Measurements from ENCODE around the gene THRSP. TPM values are rescaled to one million over a fixed set of nuclear protein-coding genes. Genes with fewer than 3 reads are reported as not detected.

THRSP gene
- 0.09 TPM in 1 of 2 replicates, not detected in the other for total RNA-seq

GRCh38 chr11:78063440-78064181 is at the start of gene THRSP:
Gene THRSP, plus strand, starts transcription at chr11:78063861. Its CDS starts 21 bp downstream, at chr11:78063882.

GRCh38 chr11:78022397-78023396 is 41.0 kb upstream of the THRSP start, which contains the start of gene KCTD14:
Gene KCTD14, minus strand, starts transcription at chr11:78023276. Its CDS starts 27 bp downstream, at chr11:78023249.

GRCh38 chr11:78079232-78080083 is 15.8 kb downstream of the THRSP start, which contains the start of gene NDUFC2:
Gene NDUFC2, minus strand, starts transcription at chr11:78079862. Its CDS starts 118 bp downstream, at chr11:78079744.

Other genes with a start within 250 kb of the THRSP start
- gene RSF1, start 243.1 kb upstream of the THRSP start, total RNA-seq: 28.3 and 32.3 TPM in 2 replicates
- 46.9 and 48.4 TPM in 2 replicates for gene AAMDC, start 242.7 kb upstream of the THRSP start, total RNA-seq
- 24.7 and 32.1 TPM in 2 replicates for gene INTS4, start 69.2 kb upstream of the THRSP start, total RNA-seq
- 0.32 and 0.43 TPM in 2 replicates for gene KCTD14, start 40.6 kb upstream of the THRSP start, total RNA-seq
- 83.1 and 85.3 TPM in 2 replicates for gene NDUFC2, start 16.0 kb downstream of the THRSP start, total RNA-seq
- 21.7 and 35.3 TPM in 2 replicates for gene ALG8, start 75.8 kb downstream of the THRSP start, total RNA-seq
- 7.4 and 21.0 TPM in 2 replicates for gene KCTD21, start 124.8 kb downstream of the THRSP start, total RNA-seq
- gene USP35, start 125.1 kb downstream of the THRSP start, total RNA-seq: 13.7 and 14.3 TPM in 2 replicates